WTC11 (cell line): Measurements from ENCODE around the gene FHOD3. TPM values are rescaled to one million over a fixed set of nuclear protein-coding genes. Genes with fewer than 3 reads are reported as not detected.

Experiments used
- ATAC-seq: fragments of 200-7000 bp; cut with Tn5 transposase; 2 replicates; pipeline ENCODE4 v1.10.0; 2021; ENCODE audit warnings: mild to moderate bottlenecking, moderate library complexity
- CTCF ChIA-PET: fragments of 300-600 bp; sonication (Branson Sonifier 250); formaldehyde crosslinking; loops from one replicate; lab custom pipeline; 2021; ENCODE audit warnings: antibody characterized with exemption; lab: Charles Lee
- POLR2A ChIA-PET: fragments of 350-600 bp; sonication (Branson Sonifier 250); formaldehyde crosslinking; loops from one replicate; lab custom pipeline; 2021; ENCODE audit warnings: antibody characterized with exemption; lab: Charles Lee
- DNase-seq: peaks from one replicate; pipeline ENCODE4 v3.0.0; 2021; ENCODE audit warnings: low spot score
- H3K27ac Mint-ChIP-seq: 2 replicates; pipeline ENCODE4 v1.8.0; 2021; ENCODE audit warnings: mixed read lengths
- H3K27me3 Mint-ChIP-seq: 2 replicates; pipeline ENCODE4 v1.8.0; 2021; ENCODE audit warnings: low read depth, mild to moderate bottlenecking, moderate library complexity, mixed read lengths
- H3K36me3 Mint-ChIP-seq: 2 replicates; pipeline ENCODE4 v1.8.0; 2021; ENCODE audit warnings: mixed read lengths
- H3K4me1 Mint-ChIP-seq: 2 replicates; pipeline ENCODE4 v1.8.0; 2022; ENCODE audit warnings: mixed read lengths
- H3K4me3 Mint-ChIP-seq: 2 replicates; pipeline ENCODE4 v1.8.0; 2021; ENCODE audit warnings: mild to moderate bottlenecking, moderate library complexity, mixed read lengths
- H3K9me3 Mint-ChIP-seq: 2 replicates; pipeline ENCODE4 v1.8.0; 2021; ENCODE audit warnings: mixed read lengths
- CDX4 ChIP-seq: fragments of 250-450 bp; sonication (Bioruptor Pico); IDR thresholded peaks from 2 replicates; pipeline ENCODE4 v1.9.0; 2021; ENCODE audit warnings: moderate library complexity, mild to moderate bottlenecking, inconsistent platforms, borderline replicate concordance
- CREM ChIP-seq: sonication (generic); formaldehyde crosslinking; IDR thresholded peaks from 2 replicates; pipeline ENCODE4 v1.8.1; 2022; ENCODE audit warnings: mild to moderate bottlenecking, missing genetic modification reagents, moderate library complexity
- EMX1 ChIP-seq: fragments of 250-450 bp; sonication (Bioruptor Pico); IDR thresholded peaks from 2 replicates; pipeline ENCODE4 v1.8.0; 2021; ENCODE audit warnings: mild to moderate bottlenecking
- ETV6 ChIP-seq: sonication (generic); formaldehyde crosslinking; IDR thresholded peaks from 2 replicates; pipeline ENCODE4 v1.8.1; 2022; ENCODE audit warnings: mild to moderate bottlenecking, missing genetic modification reagents
- HMGA2 ChIP-seq: fragments of 250-450 bp; sonication (Bioruptor Pico); IDR thresholded peaks from 2 replicates; pipeline ENCODE4 v1.4.0; 2021; ENCODE audit warnings: mild to moderate bottlenecking, moderate library complexity
- IRF1 ChIP-seq: sonication (generic); formaldehyde crosslinking; IDR thresholded peaks from 2 replicates; pipeline ENCODE4 v1.8.0; 2023; ENCODE audit warnings: missing genetic modification reagents
- IRF2 ChIP-seq: sonication (generic); formaldehyde crosslinking; IDR thresholded peaks from 2 replicates; pipeline ENCODE4 v1.8.0; 2022; ENCODE audit warnings: low read depth, missing genetic modification reagents, borderline replicate concordance
- NFE2L1 ChIP-seq: sonication (generic); formaldehyde crosslinking; IDR thresholded peaks from 2 replicates; pipeline ENCODE4 v1.8.1; 2023; ENCODE audit warnings: missing genetic modification reagents
- NFYB ChIP-seq: sonication (generic); formaldehyde crosslinking; conservative IDR thresholded peaks from 2 replicates; pipeline ENCODE4 v1.8.0; 2022; ENCODE audit warnings: low read depth, missing genetic modification reagents
- OVOL2 ChIP-seq: fragments of 250-450 bp; sonication (Bioruptor Pico); IDR thresholded peaks from 2 replicates; pipeline ENCODE4 v1.9.0; 2021; ENCODE audit warnings: mild to moderate bottlenecking, borderline replicate concordance
- RELA ChIP-seq: sonication (generic); formaldehyde crosslinking; IDR thresholded peaks from 2 replicates; pipeline ENCODE4 v1.8.1; 2022; ENCODE audit warnings: missing genetic modification reagents, mild to moderate bottlenecking, borderline replicate concordance
- SOX15 ChIP-seq: fragments of 250-450 bp; sonication (Bioruptor Pico); IDR thresholded peaks from 2 replicates; pipeline ENCODE4 v1.9.0; 2021; ENCODE audit warnings: mild to moderate bottlenecking
- TEAD1 ChIP-seq: sonication (generic); formaldehyde crosslinking; IDR thresholded peaks from 2 replicates; pipeline ENCODE4 v1.8.0; 2022; ENCODE audit warnings: mild to moderate bottlenecking, missing genetic modification reagents
- ZNF317 ChIP-seq: sonication (generic); formaldehyde crosslinking; IDR thresholded peaks from 2 replicates; pipeline ENCODE4 v1.8.1; 2023; ENCODE audit warnings: low read depth, mild to moderate bottlenecking, moderate library complexity, missing genetic modification reagents, borderline replicate concordance
- total RNA-seq: library from RNA; stranded (reverse); gene quantifications from 3 replicates; pipeline ENCODE4 v1.2.3, GENCODE V29; 2021
- TF ChIP-seq, protein P1 (sequence below): sonication (generic); formaldehyde crosslinking; IDR thresholded peaks from 2 replicates; pipeline ENCODE4 v1.8.1; 2022; ENCODE audit warnings: low read depth, mild to moderate bottlenecking, moderate library complexity, missing genetic modification reagents, borderline replicate concordance
- TF ChIP-seq, protein P2 (sequence below): sonication (generic); formaldehyde crosslinking; conservative IDR thresholded peaks from 2 replicates; pipeline ENCODE4 v1.8.1; 2022; ENCODE audit warnings: mild to moderate bottlenecking, missing genetic modification reagents
- TF ChIP-seq, protein P3 (sequence below): sonication (generic); formaldehyde crosslinking; IDR thresholded peaks from 2 replicates; pipeline ENCODE4 v1.8.1; 2022; ENCODE audit warnings: missing genetic modification reagents, borderline replicate concordance
- TF ChIP-seq, protein P4 (sequence below): fragments of 250-450 bp; sonication (Bioruptor Pico); IDR thresholded peaks from 2 replicates; pipeline ENCODE4 v1.9.0; 2021; ENCODE audit warnings: mild to moderate bottlenecking
- TF ChIP-seq, protein P5 (sequence below): sonication (generic); formaldehyde crosslinking; IDR thresholded peaks from 2 replicates; pipeline ENCODE4 v1.8.1; 2022; ENCODE audit warnings: mild to moderate bottlenecking, moderate library complexity, missing genetic modification reagents

Gene FHOD3
- total RNA-seq, 1 experiment from 2014 or later: 3.8 TPM

- no peaks in the 10 kb centered on the region for H3K36me3 Mint-ChIP-seq
- H3K4me3 Mint-ChIP-seq: no peak overlapping the region
- ATAC-seq: no peak
- CTCF ChIA-PET: no interaction called here
- H3K4me1 Mint-ChIP-seq: peaks cover 47% of the 10 kb centered on the region
- DNase-seq: no peak
- H3K27ac Mint-ChIP-seq: no peak overlapping the region
- no peaks in the 10 kb centered on the region for H3K27me3 Mint-ChIP-seq
- TF ChIP-seq, protein P1, sequence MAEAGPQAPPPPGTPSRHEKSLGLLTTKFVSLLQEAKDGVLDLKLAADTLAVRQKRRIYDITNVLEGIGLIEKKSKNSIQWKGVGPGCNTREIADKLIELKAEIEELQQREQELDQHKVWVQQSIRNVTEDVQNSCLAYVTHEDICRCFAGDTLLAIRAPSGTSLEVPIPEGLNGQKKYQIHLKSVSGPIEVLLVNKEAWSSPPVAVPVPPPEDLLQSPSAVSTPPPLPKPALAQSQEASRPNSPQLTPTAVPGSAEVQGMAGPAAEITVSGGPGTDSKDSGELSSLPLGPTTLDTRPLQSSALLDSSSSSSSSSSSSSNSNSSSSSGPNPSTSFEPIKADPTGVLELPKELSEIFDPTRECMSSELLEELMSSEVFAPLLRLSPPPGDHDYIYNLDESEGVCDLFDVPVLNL (CRISPR knock-in tag): no peak
- no peak for TF ChIP-seq EMX1
- TF ChIP-seq NFE2L1: no peak
- no peak for TF ChIP-seq NFYB
- no peak for TF ChIP-seq ZNF317 (CRISPR knock-in tag)
- TF ChIP-seq, all 79 proteins: peak for 0
- POLR2A ChIA-PET: no interaction called here
- H3K9me3 Mint-ChIP-seq: peaks cover 7% of the 10 kb centered on the region; the same call in 1 of the 2 replicates
These were observed 180.3 kb downstream of the FHOD3 start for GRCh38 chr18:36477776-36478175.

DNA sequence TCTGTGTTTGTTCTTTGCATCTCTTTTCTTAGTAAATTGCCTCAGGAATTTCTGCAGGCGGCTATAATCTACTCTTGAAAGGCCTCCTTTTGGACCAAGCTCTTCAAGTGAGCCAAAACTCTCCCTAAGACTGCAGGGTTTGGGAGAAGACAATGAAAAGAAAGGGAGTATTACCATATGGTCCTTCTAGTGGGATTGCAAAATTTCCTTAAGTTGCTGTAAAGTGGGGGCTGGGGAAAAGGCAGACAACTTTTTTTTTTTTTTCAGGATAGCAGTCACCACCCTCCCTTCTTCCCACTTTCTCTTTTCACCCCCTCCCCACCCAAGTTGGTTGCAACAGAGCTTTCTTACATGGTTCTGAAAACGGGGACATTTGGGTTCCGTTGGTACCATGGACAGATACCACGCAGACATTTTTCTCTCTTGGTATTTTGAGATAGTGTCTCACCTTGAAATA, 183.7 kb downstream of the FHOD3 start:
- peaks cover 7% of the 10 kb centered on the region; the same call in 1 of the 2 replicates for H3K9me3 Mint-ChIP-seq
- POLR2A ChIA-PET: interaction anchor here (0.7 kb wide), 1 partner anchor 14 kb away, joined by 4 read pairs; no protein-coding TSS in a partner anchor
- H3K4me1 Mint-ChIP-seq: peaks cover 41% of the 10 kb centered on the region
- DNase-seq: no peak
- no peaks in the 10 kb centered on the region for H3K36me3 Mint-ChIP-seq
- CTCF ChIA-PET: interaction anchor here (0.7 to 1.1 kb wide), 3 partner anchors 11 to 207 kb away, joined by 3 to 5 read pairs (median 4); no protein-coding TSS in a partner anchor
- H3K27ac Mint-ChIP-seq: peak overlapping the region; percentile 65
- 0 out of 2 replicates have a peak overlapping the region, but pooled peaks have one; percentile 2 for H3K4me3 Mint-ChIP-seq
- TF ChIP-seq ETV6 (CRISPR knock-in tag): no peak
- no peak for TF ChIP-seq IRF1 (CRISPR knock-in tag)
- TF ChIP-seq, protein P2, sequence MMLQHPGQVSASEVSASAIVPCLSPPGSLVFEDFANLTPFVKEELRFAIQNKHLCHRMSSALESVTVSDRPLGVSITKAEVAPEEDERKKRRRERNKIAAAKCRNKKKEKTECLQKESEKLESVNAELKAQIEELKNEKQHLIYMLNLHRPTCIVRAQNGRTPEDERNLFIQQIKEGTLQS (CRISPR knock-in tag): no peak
- no peak for TF ChIP-seq IRF2 (CRISPR knock-in tag)
- TF ChIP-seq, protein P3, sequence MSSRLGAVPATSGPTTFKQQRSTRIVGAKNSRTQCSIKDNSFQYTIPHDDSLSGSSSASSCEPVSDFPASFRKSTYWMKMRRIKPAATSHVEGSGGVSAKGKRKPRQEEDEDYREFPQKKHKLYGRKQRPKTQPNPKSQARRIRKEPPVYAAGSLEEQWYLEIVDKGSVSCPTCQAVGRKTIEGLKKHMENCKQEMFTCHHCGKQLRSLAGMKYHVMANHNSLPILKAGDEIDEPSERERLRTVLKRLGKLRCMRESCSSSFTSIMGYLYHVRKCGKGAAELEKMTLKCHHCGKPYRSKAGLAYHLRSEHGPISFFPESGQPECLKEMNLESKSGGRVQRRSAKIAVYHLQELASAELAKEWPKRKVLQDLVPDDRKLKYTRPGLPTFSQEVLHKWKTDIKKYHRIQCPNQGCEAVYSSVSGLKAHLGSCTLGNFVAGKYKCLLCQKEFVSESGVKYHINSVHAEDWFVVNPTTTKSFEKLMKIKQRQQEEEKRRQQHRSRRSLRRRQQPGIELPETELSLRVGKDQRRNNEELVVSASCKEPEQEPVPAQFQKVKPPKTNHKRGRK (CRISPR knock-in tag): no peak
- TF ChIP-seq SOX15 (CRISPR knock-in tag): no peak
- no peak for TF ChIP-seq OVOL2 (CRISPR knock-in tag)
- no peak for TF ChIP-seq CREM (CRISPR knock-in tag)
- TF ChIP-seq, protein P4, sequence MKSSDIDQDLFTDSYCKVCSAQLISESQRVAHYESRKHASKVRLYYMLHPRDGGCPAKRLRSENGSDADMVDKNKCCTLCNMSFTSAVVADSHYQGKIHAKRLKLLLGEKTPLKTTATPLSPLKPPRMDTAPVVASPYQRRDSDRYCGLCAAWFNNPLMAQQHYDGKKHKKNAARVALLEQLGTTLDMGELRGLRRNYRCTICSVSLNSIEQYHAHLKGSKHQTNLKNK (CRISPR knock-in tag): no peak
- TF ChIP-seq ZNF317 (CRISPR knock-in tag): no peak
- H3K27me3 Mint-ChIP-seq: no peaks in the 10 kb centered on the region
- peak; percentile 72 for ATAC-seq

GRCh38 chr18:36481935-36482334, 184.4 kb downstream of the FHOD3 start:
- ATAC-seq: no peak
- no peak for DNase-seq
- peak overlapping the region; percentile 51; the same call in 1 of the 2 replicates for H3K27ac Mint-ChIP-seq

DNA sequence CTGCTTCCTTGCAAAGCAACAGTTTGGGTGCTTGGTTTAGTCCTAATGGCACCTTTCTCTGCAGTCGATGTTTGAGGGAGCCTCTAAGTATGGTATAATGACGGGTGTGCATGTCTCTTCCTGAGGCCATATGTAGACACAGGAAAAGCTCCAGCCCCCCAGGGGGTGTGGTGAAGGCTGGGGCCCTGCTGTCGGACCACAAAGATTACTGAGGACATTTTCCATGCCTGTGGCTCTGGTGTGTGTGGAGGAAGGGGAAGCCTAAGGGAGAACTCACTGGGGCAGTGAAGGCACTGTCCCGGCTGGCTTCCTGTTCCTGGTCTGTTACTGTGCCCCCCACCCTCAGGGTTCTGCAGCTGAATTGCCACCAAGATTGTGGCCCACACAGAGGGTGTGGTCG, 187.1 kb downstream of the FHOD3 start:
- Mint-ChIP-seq H3K36me3 (no peaks in the 10 kb centered on the region), H3K9me3 (no peaks in the 10 kb centered on the region), H3K27me3 (no peaks in the 10 kb centered on the region), H3K4me1 (peaks cover 33% of the 10 kb centered on the region), H3K27ac (no peak overlapping the region), H3K4me3 (no peak overlapping the region)
- ChIA-PET POLR2A (no interaction called here), CTCF (interaction anchor here (0.9 kb wide), 1 partner anchor 72 kb away, joined by 3 read pairs; no protein-coding TSS in a partner anchor)
- ATAC-seq (no peak), DNase-seq (no peak)
- TF ChIP-seq RELA (CRISPR knock-in tag) (no peak), TEAD1 (CRISPR knock-in tag) (no peak), CDX4 (CRISPR knock-in tag) (no peak)
- TF ChIP-seq, protein P5, sequence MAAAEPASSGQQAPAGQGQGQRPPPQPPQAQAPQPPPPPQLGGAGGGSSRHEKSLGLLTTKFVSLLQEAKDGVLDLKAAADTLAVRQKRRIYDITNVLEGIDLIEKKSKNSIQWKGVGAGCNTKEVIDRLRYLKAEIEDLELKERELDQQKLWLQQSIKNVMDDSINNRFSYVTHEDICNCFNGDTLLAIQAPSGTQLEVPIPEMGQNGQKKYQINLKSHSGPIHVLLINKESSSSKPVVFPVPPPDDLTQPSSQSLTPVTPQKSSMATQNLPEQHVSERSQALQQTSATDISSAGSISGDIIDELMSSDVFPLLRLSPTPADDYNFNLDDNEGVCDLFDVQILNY: no peak
- TF ChIP-seq, all 79 proteins: peak for 0

More at GRCh38 chr18:36481935-36482334, 184.4 kb downstream of the FHOD3 start:
- H3K9me3 Mint-ChIP-seq: peaks cover 1% of the 10 kb centered on the region; the same call in 1 of the 2 replicates
- no peaks in the 10 kb centered on the region for H3K36me3 Mint-ChIP-seq
- H3K4me3 Mint-ChIP-seq: no peak overlapping the region
- H3K27me3 Mint-ChIP-seq: no peaks in the 10 kb centered on the region
- CTCF ChIA-PET: interaction anchor here (0.7 to 1.1 kb wide), 2 partner anchors 10 to 113 kb away, joined by 3 to 4 read pairs; no protein-coding TSS in a partner anchor
- peaks cover 41% of the 10 kb centered on the region for H3K4me1 Mint-ChIP-seq
- POLR2A ChIA-PET: no interaction called here
- no peak for TF ChIP-seq HMGA2 (CRISPR knock-in tag)
